ENCODE measurements around the gene ADSS2. TPM values are rescaled to one million over a fixed set of nuclear protein-coding genes. Genes with fewer than 3 reads are reported as not detected.

The ADSS2 gene
- polyA plus RNA-seq, 1 of the 3 experiments (the other 2 are of a cell fraction): 30.7 TPM

DNA sequence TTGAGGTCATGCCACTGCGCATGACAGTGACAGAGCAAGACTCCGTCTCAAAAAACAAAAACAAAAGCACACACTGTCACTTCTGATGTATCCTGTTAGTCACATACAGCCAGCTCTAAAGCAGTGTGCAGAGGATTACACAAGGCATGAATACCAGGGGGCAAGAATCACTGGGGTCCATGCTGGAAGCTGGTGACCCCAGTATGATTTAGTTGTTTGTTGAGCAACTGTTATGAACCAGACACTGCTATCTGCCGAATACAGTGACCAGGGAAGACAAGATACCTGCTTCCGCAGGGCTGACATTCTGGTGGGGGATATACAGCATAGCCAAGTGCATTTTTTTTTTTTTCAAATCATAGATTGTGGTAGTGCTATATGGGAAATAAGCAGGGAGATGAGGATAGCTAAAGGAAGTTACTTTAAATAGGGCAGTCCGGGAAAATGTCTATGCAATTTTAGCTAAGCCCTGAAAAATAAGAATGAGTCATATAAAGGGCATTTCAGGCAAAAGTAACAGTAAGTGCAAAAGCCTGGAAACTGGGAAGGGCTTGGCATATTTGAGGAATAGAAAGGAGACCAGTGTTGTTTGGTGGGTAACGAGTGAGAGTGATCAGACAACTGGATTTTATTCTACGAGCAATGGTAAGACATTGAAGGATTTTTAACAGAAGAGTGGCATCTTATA lies 69.7 kb downstream of the ADSS2 start:
- H4K20me1 ChIP-seq (ENCODE audit: insufficient read depth): no peaks in the 10 kb centered on the region
- 56% methylated on average over 7 of the region's 7 CpGs for WGBS (ENCODE audit: low lambda C conversion rate)
- H3F3A ChIP-seq (replicated peaks; ENCODE audit: insufficient read depth): peaks cover 9% of the 10 kb centered on the region
- DNase-seq: no peak
- H3K27ac ChIP-seq (ENCODE audit: low read depth in 2 of 2, low read length in 1 of 2): peak overlapping the region; percentile 66 to 77
- no peak overlapping the region for H3K4me3 ChIP-seq (ENCODE audit: low read depth in 2 of 2, low read length in 1 of 2)
- CTCF ChIA-PET: interaction anchor here (1.1 to 2.1 kb wide), 2 partner anchors 10 kb away, joined by 3 to 4 read pairs; no protein-coding TSS in a partner anchor
- H3K27me3 ChIP-seq (ENCODE audit: insufficient read depth): no peaks in the 10 kb centered on the region
- POLR2A ChIA-PET: no interaction called here
- H3K4me2 ChIP-seq: peak overlapping the region; percentile 53
- no peaks in the 10 kb centered on the region for H3K79me2 ChIP-seq (ENCODE audit: insufficient read depth)
- H3K4me1 ChIP-seq (ENCODE audit: control insufficient read depth in 1 of 2, insufficient read depth in 2 of 2, low read depth in 1 of 2, low read length in 1 of 2): peaks cover 2 to 6% of the 10 kb centered on the region in 2 experiments; a peak in 1 of 4 replicates
- TF ChIP-seq NFIC (IDR thresholded peaks at IDR 0.05; ENCODE audit: borderline replicate concordance): 0 out of 2 replicates have a peak, but pooled peaks have one; percentile 6
- no peak for TF ChIP-seq FOXJ3 (CRISPR knock-in tag; IDR thresholded peaks at IDR 0.05)
- TF ChIP-seq, protein P1, sequence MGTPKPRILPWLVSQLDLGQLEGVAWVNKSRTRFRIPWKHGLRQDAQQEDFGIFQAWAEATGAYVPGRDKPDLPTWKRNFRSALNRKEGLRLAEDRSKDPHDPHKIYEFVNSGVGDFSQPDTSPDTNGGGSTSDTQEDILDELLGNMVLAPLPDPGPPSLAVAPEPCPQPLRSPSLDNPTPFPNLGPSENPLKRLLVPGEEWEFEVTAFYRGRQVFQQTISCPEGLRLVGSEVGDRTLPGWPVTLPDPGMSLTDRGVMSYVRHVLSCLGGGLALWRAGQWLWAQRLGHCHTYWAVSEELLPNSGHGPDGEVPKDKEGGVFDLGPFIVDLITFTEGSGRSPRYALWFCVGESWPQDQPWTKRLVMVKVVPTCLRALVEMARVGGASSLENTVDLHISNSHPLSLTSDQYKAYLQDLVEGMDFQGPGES (IDR thresholded peaks at IDR 0.05; ENCODE audit: low read depth, low read length): no peak
- TF ChIP-seq TEAD4 (IDR thresholded peaks at IDR 0.05; ENCODE audit: borderline replicate concordance, insufficient read depth): no peak
- peak; percentile 18; the same call in 1 of the 2 replicates for TF ChIP-seq TCF12 (IDR thresholded peaks at IDR 0.05)
- TF ChIP-seq CHD2 (IDR thresholded peaks at IDR 0.05; ENCODE audit: low read length, partially characterized antibody): no peak
- TF ChIP-seq EP300 (IDR thresholded peaks at IDR 0.05; ENCODE audit: borderline replicate concordance in 1 of 2, low read depth in 1 of 2, low read length in 1 of 2): 0 out of 4 replicates have a peak, but pooled peaks of 1 of the 2 experiments have one; percentile 19
- peak; percentile 57; the same call in 1 of the 2 replicates for TF ChIP-seq RXRA (IDR thresholded peaks at IDR 0.05; ENCODE audit: borderline replicate concordance, low read depth)
- TF ChIP-seq FOSL2 (IDR thresholded peaks at IDR 0.05; ENCODE audit: borderline replicate concordance, low read depth): peak; percentile 75
- TF ChIP-seq TAF1 (IDR thresholded peaks at IDR 0.05; ENCODE audit: borderline replicate concordance, low read depth, low read length): no peak
- peak; percentile 71 for TF ChIP-seq JUND (IDR thresholded peaks at IDR 0.05)
- TF ChIP-seq ELF1 (IDR thresholded peaks at IDR 0.05): no peak
- TF ChIP-seq SMC3 (IDR thresholded peaks at IDR 0.05; ENCODE audit: low read depth, low read length): no peak
- TF ChIP-seq EZH2phosphoT487 (IDR thresholded peaks at IDR 0.05; ENCODE audit: borderline replicate concordance, low read depth): no peak
- TF ChIP-seq, protein P2, sequence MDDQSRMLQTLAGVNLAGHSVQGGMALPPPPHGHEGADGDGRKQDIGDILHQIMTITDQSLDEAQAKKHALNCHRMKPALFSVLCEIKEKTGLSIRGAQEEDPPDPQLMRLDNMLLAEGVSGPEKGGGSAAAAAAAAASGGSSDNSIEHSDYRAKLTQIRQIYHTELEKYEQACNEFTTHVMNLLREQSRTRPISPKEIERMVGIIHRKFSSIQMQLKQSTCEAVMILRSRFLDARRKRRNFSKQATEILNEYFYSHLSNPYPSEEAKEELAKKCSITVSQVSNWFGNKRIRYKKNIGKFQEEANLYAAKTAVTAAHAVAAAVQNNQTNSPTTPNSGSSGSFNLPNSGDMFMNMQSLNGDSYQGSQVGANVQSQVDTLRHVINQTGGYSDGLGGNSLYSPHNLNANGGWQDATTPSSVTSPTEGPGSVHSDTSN (IDR thresholded peaks at IDR 0.05): no peak
- no peak for TF ChIP-seq RAD21 (IDR thresholded peaks at IDR 0.05; ENCODE audit: low read length)
- TF ChIP-seq, protein P3, sequence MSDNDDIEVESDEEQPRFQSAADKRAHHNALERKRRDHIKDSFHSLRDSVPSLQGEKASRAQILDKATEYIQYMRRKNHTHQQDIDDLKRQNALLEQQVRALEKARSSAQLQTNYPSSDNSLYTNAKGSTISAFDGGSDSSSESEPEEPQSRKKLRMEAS (IDR thresholded peaks at IDR 0.05; ENCODE audit: low read depth): 0 out of 2 replicates have a peak, but pooled peaks have one; percentile 18
- no peak for TF ChIP-seq MEF2A (IDR thresholded peaks at IDR 0.05; ENCODE audit: borderline replicate concordance, low read depth)
- no peaks in the 10 kb centered on the region for H3K36me3 ChIP-seq (replicated peaks in 1 of 2; ENCODE audit: control insufficient read depth in 1 of 2, insufficient read depth in 2 of 2, low read length in 1 of 2)
- no peaks in the 10 kb centered on the region for H3K9me2 ChIP-seq
- H3K9me3 ChIP-seq: no peaks in the 10 kb centered on the region
- H2AFZ ChIP-seq (ENCODE audit: low read depth): peak overlapping the region; percentile 15; the same call in 1 of the 2 replicates
- H3K9ac ChIP-seq: no peak overlapping the region
